Head of caudate nucleus (tissue), 42 donors: Measurements from ENCODE around the gene GPR101.

ENCODE experiments used
- DNase-seq, 42 donors: peaks; one replicate each; pipeline versions ENCODE4 v3.0.0 to v3.0.0-alpha.2; 2020 to 2021; ENCODE audit warnings: mixed read lengths in 7 of 42
- intact Hi-C: fragments of 100-400 bp; cut with DNase I; formaldehyde crosslinking; loops from one replicate; pipeline ENCODE4 v1.15.0; 2022

GPR101 gene

GRCh38 chrX:137033774-137034507 lies at the start of gene GPR101:
Gene GPR101, minus strand, starts transcription at chrX:137033995. Its CDS starts 2,321 bp downstream, at chrX:137031674.
- intact Hi-C loops, result no loop called here
- DNase-seq, result peak in 18 of 42 donors; percentile 5 to 57 (median 32)

GRCh38 chrX:137081239-137081638 lies 47.4 kb upstream of the GPR101 start:
- intact Hi-C loops, result no loop called here

DNA sequence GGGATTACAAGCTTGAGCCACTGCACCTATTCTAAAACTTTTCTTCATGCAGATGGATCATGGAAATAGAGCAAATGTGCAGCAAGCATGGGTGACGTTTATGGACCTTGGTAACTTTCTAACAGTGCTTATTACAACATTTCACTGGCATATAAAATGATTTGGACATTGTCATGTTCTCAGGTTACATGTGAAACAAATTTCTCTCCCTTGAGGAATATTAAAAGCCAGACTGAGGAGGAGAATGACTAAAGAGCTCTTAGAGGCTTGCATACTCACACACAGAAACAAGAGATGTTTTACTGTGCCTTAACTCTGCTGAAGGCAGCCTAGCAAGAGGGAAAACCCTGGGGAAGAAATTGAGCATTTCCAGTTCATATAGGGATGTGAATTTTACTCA lies 38.6 kb upstream of the GPR101 start:
- intact Hi-C loops, result no loop called here

More at GRCh38 chrX:137081239-137081638, 47.4 kb upstream of the GPR101 start:
- DNase-seq, result no peak

DNA sequence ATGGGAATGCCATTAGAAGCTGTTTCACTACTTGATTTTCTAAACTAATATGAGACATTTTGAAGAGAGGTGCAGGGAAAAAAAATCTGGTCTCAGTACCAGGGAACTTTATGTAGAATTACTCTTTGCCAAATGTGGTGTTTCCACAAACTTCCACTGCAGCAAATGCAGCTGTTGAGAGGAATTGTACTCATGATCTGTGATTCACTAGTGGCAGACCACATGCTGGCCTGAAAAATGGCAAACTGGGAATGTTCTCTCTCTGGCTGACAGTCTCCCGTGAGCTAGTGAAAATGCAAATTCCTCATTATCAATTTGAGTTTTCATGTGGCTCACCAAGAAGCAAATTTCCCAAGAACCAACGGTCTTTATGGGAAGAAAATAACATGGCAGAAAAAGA lies 37.8 kb upstream of the GPR101 start:
- intact Hi-C loops, result no loop called here
- DNase-seq, result no peak

More for the DNA sequence above, 38.6 kb upstream of the GPR101 start:
- no peak for DNase-seq

GRCh38 chrX:137067147-137067546 lies 33.4 kb upstream of the GPR101 start:
- DNase-seq, result no peak
- intact Hi-C loops, result no loop called here

GRCh38 chrX:137062915-137063617 lies 29.3 kb upstream of the GPR101 start:
- intact Hi-C loops, result no loop called here
- DNase-seq, result no peak

DNA sequence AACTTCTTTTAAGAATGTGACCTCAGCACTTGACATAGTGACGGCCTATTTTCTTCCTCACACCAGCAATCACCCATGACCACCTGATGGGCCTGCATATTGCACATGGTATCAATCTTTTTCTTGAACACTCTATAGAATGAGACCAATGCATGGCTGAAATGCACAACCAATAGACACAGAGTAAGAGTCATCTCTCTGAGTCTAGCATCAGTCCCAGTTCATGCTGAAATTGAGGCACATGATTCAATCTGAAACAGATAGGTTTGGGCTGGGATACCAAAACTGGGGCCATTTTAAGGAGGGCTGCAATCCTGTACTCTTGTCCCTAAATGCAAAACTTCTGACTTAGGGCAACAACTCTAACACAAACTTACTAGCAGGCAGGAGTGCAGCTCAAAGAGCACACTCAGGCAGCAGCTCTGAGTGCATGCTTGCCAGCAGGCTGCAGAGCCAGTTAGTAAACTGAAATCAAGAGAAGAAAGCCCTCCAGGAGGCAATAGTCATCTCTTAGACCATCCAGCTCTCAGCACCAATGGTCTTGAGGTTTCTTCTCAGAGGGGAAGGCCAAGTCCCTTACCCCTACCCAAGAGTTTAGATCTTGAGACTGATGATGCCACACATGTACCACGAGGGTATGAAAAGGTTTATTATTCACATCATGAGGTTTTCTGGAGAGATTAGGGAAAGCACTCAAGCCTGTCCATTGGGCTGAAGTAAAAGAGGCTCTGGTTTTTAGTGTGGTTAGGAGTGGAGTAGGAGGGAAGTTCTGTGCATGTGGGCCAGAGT lies 24.7 kb upstream of the GPR101 start:
- intact Hi-C loops, result no loop called here
- no peak for DNase-seq

- DNase-seq, result peak in 27 of 42 donors; percentile 13 to 58 (median 32)
- intact Hi-C loops, result no loop called here
These were observed 18.9 kb upstream of the GPR101 start for GRCh38 chrX:137052643-137053235.

DNA sequence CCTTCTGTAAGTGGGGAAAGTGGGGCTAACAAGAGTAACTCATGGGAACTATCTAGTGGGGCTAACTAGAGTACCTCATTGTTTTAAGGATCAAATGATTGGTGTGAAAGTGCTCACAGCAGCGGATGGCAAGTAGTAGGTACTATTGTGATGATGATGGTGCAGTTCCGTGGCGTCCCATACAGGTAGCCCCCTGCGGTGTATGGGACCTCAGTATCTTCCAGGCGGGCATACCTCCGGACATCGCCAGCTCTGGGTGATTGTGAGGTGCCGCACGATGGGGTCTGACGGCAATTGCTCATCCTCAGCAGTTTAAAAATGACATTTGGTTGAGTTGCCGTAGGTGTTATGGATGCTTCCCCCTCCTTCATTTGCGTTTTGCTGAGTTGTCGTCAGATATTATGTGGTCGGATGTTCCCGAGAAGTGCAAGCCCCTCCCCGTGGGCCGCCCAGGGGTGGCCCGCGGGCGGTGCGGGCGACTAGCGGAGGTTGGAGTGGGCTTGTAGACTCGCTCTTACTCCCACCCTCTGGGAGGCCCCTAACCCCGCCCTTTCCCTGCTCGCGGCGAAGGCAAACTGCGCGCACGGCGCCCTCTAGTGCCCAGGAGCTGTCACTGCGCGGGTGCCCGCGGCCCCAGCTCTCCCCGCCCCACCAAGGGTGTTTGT lies 18.3 kb upstream of the GPR101 start:
- DNase-seq, result peak; percentile 9 to 82 (median 64)
- intact Hi-C loops, result no loop called here

DNA sequence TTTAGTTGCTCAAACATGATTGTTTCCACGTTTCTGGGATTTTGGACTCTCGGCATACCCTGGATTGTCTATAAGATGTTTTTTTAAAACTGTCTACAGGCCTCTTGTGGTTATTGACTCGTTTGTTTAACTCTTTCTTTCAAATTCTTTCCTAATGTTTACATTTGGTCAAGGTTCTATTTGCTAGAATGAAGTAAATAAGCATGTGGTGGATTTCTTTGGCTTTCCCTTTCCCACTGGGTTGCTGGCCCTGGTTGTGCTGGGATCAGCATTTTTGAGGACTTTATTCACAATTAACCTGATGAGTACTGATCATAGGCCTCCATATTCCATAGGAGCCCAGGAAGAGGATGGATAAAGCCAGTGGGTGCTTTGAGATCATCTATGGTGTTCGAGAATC lies 11.1 kb upstream of the GPR101 start:
- intact Hi-C loops, result no loop called here
- DNase-seq, result no peak

DNA sequence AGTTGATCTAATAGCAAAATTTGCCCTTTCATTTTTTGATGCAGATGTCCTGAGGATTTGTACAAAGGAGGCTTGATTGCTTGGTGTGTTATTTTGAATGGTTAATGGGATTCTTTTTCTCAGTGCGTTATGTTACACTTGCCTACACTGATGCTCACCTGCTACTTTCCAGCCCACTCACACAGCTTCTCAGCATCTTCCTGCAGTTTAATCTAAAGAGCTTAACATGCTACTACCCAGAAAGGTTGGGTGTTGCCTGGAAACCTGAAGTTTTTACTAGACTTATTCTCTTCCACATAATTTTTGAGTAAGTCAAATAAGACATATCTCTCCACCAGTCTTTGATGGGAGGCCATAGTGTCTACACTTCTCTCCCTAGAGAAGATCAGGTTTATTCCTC lies 9.9 kb upstream of the GPR101 start:
- intact Hi-C loops, result no loop called here
- peak in 7 of 42 donors; percentile 9 to 55 (median 30) for DNase-seq

- intact Hi-C loops, result no loop called here
- no peak for DNase-seq
These were observed 7.5 kb upstream of the GPR101 start for GRCh38 chrX:137041329-137041728.

- no peak for DNase-seq
- intact Hi-C loops, result no loop called here
These were observed 6.5 kb upstream of the GPR101 start for GRCh38 chrX:137040113-137040794.

DNA sequence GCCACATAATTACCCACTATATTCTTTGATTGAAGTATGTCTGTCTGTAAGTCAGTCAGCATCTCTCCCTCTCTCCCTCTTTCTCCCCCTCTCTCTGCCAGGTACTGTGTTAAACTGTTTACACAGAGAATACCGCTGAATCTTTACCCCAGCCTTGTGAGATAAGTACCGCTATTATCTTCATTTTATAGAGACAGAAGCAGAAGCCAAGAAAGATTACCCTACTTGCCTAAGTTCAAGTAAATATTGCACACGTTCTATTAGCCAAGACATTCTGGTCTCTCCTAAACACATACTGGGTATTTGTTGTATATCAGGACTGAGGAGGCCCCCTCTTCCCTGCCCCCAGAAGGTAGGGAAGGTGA lies 695 bp upstream of the GPR101 start:
- DNase-seq, result no peak
- intact Hi-C loops, result no loop called here

DNA sequence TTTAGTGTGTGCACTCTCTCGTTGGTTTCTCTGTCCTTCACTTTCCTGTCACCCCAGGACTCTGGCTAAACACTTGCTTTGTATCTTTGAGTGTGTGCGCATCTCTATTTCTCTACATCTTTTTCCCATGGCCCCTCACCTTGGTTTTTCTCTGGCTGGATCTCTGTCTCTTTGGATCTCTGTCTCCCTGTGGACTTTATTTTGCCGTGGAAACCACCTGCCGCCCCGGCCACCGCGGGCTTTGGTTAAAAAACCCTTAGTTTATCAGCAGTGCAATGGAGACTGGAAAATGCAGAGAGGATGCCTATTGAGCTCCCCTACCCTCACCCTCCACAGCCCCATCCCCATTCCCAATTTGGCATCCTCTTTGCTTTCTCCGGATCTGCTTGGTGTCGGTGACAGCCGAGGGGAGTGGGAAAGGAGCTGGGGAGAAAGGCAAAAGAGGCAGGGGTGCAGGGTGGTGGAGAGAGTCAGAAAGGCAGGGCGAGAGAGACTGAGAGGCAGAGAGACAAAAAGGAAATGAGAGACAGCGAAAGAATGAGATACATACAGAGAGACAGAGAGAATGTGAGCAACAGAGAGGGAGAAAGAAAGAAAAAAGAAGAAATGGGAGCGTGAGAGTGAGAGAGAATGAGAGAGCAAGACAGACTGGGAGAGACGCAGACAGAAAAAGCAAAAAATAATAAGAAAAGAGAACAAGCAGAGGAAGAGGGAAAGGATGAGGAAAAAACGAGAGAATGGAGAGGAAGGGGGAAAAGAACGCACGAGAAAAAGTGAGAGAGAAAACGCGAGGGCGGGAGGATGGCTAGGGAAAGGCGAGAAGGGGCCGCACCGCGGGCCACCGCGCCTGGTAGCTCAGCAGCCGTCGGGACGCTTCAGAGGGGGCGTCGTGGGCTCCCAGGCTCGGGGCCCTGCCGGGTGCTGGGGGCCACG lies 688 bp downstream of the GPR101 start:
- intact Hi-C loops, result no loop called here
- no peak for DNase-seq

DNA sequence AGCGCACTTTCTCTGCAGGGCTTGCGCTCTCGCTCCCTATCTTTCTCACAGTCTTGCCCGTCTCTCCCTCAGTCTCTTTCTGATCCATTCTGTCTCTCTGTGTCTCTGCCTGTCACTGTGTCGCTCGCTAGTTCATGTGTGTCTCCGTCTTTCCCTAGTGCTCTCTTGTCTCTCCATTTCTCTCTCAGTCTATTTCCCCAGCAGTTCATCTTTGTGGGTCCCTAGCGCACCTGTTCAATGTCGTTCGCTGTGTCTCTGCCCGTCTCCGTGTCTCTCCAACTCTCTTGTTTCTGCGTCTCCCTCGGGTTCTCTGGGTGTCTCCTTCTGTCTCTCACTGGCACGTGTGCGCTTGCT lies 1.5 kb downstream of the GPR101 start:
- DNase-seq, result no peak
- intact Hi-C loops, result no loop called here

GRCh38 chrX:137031517-137032340 lies 2.1 kb downstream of the GPR101 start:
- intact Hi-C loops, result no loop called here
- peak in 35 of 42 donors; percentile 10 to 66 (median 43) for DNase-seq
